ENCODE data around the gene OR6F1.

OR6F1 gene

DNA sequence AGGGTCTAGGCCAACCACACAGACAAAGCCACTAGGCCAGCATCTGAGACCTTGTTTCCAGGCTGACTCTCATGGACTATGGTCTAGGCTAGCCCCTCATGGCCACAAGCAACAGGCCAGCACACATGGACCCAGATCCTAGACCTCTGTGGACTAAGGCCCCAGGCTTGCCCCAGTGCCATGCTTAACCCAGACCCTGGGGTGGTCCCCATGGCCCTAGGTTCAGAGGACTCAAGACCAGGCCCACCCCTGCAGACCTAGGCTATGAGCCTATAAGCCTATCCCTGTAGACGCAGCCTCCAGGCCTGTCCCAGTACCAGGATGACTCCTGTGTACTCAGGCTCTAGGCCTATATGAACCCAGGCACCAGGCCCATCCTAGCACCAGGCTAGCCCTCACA is 33.4 kb upstream of the OR6F1 start:
- H3K4me3 ChIP-seq (ENCODE audit: low read depth, low read length), result no peak overlapping the region
- no peaks in the 10 kb centered on the region for H3K36me3 ChIP-seq (ENCODE audit: control insufficient read depth in 2 of 2, insufficient read depth in 1 of 2, low read length in 2 of 2)
- no peaks in the 10 kb centered on the region for H3K9me3 ChIP-seq (ENCODE audit: control insufficient read depth, insufficient read depth, low read depth, low read length)
- POLR2A ChIA-PET, result no interaction called here
- no peaks in the 10 kb centered on the region for H3K4me1 ChIP-seq (ENCODE audit: control insufficient read depth, insufficient read depth, low read length)
- CTCF ChIA-PET, result no interaction called here
- no peak overlapping the region for H3K27ac ChIP-seq (ENCODE audit: extremely low read depth, low read depth, low read length)
- TF ChIP-seq, protein P1, sequence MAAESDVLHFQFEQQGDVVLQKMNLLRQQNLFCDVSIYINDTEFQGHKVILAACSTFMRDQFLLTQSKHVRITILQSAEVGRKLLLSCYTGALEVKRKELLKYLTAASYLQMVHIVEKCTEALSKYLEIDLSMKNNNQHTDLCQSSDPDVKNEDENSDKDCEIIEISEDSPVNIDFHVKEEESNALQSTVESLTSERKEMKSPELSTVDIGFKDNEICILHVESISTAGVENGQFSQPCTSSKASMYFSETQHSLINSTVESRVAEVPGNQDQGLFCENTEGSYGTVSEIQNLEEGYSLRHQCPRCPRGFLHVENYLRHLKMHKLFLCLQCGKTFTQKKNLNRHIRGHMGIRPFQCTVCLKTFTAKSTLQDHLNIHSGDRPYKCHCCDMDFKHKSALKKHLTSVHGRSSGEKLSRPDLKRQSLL (tag by site-specific recombination; IDR thresholded peaks at IDR 0.05), result no peak
- TF ChIP-seq ZNF707 (tag by site-specific recombination; IDR thresholded peaks at IDR 0.05) (no peak), GLI2 (tag by site-specific recombination; IDR thresholded peaks at IDR 0.05; ENCODE audit: borderline replicate concordance, low read depth) (no peak), ZNF664 (tag by site-specific recombination; IDR thresholded peaks at IDR 0.05) (no peak), SALL2 (tag by site-specific recombination; IDR thresholded peaks at IDR 0.05; ENCODE audit: borderline replicate concordance) (no peak), ZNF114 (tag by site-specific recombination; IDR thresholded peaks at IDR 0.05) (no peak), ZNF416 (tag by site-specific recombination; IDR thresholded peaks at IDR 0.05) (no peak)
- TF ChIP-seq, protein P2, sequence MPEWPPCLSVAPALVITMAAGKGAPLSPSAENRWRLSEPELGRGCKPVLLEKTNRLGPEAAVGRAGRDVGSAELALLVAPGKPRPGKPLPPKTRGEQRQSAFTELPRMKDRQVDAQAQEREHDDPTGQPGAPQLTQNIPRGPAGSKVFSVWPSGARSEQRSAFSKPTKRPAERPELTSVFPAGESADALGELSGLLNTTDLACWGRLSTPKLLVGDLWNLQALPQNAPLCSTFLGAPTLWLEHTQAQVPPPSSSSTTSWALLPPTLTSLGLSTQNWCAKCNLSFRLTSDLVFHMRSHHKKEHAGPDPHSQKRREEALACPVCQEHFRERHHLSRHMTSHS (tag by site-specific recombination; IDR thresholded peaks at IDR 0.05), result no peak

DNA sequence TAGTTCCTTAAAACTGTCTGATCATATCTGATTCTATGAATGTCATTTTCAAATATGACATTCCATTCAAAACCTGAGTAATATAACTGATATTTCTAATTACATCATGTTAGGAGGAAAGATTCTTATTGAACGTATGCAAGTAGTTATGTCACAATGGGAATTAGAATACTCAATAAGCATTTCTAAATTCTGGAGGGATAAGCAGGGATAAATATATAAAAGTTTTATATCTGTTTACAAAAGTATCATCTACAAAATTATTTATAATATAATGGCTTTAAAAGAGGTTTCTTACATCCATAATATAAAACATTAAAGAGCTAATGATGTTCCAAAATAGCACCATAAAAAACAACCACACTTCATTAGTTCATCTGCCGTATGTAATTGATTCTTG is 31.6 kb upstream of the OR6F1 start, which contains the start of gene OR14A2:
TSS of gene OR14A2 (minus strand) at position 101 of the 400 bp plus-strand sequence.
- POLR2A ChIA-PET, result no interaction called here
- Histone ChIP-seq H3K4me3 (ENCODE audit: low read depth, low read length) (no peak within 1 kb of the TSS), H3K9me3 (ENCODE audit: control insufficient read depth, insufficient read depth, low read depth, low read length) (no peaks in the 10 kb centered on the region)
- no peak for TF ChIP-seq ZNF558 (tag by site-specific recombination; IDR thresholded peaks at IDR 0.05)
- TF ChIP-seq IKZF3 (tag by site-specific recombination; IDR thresholded peaks at IDR 0.05), result no peak
- TF ChIP-seq, protein P3, sequence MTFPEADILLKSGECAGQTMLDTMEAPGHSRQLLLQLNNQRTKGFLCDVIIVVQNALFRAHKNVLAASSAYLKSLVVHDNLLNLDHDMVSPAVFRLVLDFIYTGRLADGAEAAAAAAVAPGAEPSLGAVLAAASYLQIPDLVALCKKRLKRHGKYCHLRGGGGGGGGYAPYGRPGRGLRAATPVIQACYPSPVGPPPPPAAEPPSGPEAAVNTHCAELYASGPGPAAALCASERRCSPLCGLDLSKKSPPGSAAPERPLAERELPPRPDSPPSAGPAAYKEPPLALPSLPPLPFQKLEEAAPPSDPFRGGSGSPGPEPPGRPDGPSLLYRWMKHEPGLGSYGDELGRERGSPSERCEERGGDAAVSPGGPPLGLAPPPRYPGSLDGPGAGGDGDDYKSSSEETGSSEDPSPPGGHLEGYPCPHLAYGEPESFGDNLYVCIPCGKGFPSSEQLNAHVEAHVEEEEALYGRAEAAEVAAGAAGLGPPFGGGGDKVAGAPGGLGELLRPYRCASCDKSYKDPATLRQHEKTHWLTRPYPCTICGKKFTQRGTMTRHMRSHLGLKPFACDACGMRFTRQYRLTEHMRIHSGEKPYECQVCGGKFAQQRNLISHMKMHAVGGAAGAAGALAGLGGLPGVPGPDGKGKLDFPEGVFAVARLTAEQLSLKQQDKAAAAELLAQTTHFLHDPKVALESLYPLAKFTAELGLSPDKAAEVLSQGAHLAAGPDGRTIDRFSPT (tag by site-specific recombination; IDR thresholded peaks at IDR 0.05), result no peak
- TF ChIP-seq ZNF292 (tag by site-specific recombination; IDR thresholded peaks at IDR 0.05; ENCODE audit: borderline replicate concordance, low read depth), result no peak
- TF ChIP-seq ZNF311 (tag by site-specific recombination; IDR thresholded peaks at IDR 0.05; ENCODE audit: borderline replicate concordance), result no peak
- TF ChIP-seq ZNF654 (tag by site-specific recombination; IDR thresholded peaks at IDR 0.05; ENCODE audit: low read depth), result no peak
- TF ChIP-seq, protein P4, sequence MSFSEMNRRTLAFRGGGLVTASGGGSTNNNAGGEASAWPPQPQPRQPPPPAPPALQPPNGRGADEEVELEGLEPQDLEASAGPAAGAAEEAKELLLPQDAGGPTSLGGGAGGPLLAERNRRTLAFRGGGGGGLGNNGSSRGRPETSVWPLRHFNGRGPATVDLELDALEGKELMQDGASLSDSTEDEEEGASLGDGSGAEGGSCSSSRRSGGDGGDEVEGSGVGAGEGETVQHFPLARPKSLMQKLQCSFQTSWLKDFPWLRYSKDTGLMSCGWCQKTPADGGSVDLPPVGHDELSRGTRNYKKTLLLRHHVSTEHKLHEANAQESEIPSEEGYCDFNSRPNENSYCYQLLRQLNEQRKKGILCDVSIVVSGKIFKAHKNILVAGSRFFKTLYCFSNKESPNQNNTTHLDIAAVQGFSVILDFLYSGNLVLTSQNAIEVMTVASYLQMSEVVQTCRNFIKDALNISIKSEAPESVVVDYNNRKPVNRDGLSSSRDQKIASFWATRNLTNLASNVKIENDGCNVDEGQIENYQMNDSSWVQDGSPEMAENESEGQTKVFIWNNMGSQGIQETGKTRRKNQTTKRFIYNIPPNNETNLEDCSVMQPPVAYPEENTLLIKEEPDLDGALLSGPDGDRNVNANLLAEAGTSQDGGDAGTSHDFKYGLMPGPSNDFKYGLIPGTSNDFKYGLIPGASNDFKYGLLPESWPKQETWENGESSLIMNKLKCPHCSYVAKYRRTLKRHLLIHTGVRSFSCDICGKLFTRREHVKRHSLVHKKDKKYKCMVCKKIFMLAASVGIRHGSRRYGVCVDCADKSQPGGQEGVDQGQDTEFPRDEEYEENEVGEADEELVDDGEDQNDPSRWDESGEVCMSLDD (tag by site-specific recombination; IDR thresholded peaks at IDR 0.05), result no peak
- TF ChIP-seq SCRT1 (tag by site-specific recombination; IDR thresholded peaks at IDR 0.05; ENCODE audit: borderline replicate concordance), result no peak
- no peak for TF ChIP-seq ZNF354C (tag by site-specific recombination; IDR thresholded peaks at IDR 0.05; ENCODE audit: borderline replicate concordance, low read depth)
- TF ChIP-seq ZNF121 (tag by site-specific recombination; IDR thresholded peaks at IDR 0.05), result no peak
- no peak for TF ChIP-seq ZNF112 (tag by site-specific recombination; IDR thresholded peaks at IDR 0.05)
- TF ChIP-seq, protein P5, sequence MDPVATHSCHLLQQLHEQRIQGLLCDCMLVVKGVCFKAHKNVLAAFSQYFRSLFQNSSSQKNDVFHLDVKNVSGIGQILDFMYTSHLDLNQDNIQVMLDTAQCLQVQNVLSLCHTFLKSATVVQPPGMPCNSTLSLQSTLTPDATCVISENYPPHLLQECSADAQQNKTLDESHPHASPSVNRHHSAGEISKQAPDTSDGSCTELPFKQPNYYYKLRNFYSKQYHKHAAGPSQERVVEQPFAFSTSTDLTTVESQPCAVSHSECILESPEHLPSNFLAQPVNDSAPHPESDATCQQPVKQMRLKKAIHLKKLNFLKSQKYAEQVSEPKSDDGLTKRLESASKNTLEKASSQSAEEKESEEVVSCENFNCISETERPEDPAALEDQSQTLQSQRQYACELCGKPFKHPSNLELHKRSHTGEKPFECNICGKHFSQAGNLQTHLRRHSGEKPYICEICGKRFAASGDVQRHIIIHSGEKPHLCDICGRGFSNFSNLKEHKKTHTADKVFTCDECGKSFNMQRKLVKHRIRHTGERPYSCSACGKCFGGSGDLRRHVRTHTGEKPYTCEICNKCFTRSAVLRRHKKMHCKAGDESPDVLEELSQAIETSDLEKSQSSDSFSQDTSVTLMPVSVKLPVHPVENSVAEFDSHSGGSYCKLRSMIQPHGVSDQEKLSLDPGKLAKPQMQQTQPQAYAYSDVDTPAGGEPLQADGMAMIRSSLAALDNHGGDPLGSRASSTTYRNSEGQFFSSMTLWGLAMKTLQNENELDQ (tag by site-specific recombination; IDR thresholded peaks at IDR 0.05; ENCODE audit: low read depth), result no peak
- TF ChIP-seq ZNF664 (tag by site-specific recombination; IDR thresholded peaks at IDR 0.05), result no peak
- TF ChIP-seq, protein P6, sequence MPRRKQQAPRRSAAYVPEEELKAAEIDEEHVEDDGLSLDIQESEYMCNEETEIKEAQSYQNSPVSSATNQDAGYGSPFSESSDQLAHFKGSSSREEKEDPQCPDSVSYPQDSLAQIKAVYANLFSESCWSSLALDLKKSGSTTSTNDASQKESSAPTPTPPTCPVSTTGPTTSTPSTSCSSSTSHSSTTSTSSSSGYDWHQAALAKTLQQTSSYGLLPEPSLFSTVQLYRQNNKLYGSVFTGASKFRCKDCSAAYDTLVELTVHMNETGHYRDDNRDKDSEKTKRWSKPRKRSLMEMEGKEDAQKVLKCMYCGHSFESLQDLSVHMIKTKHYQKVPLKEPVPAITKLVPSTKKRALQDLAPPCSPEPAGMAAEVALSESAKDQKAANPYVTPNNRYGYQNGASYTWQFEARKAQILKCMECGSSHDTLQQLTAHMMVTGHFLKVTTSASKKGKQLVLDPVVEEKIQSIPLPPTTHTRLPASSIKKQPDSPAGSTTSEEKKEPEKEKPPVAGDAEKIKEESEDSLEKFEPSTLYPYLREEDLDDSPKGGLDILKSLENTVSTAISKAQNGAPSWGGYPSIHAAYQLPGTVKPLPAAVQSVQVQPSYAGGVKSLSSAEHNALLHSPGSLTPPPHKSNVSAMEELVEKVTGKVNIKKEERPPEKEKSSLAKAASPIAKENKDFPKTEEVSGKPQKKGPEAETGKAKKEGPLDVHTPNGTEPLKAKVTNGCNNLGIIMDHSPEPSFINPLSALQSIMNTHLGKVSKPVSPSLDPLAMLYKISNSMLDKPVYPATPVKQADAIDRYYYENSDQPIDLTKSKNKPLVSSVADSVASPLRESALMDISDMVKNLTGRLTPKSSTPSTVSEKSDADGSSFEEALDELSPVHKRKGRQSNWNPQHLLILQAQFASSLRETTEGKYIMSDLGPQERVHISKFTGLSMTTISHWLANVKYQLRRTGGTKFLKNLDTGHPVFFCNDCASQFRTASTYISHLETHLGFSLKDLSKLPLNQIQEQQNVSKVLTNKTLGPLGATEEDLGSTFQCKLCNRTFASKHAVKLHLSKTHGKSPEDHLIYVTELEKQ (tag by site-specific recombination; IDR thresholded peaks at IDR 0.05; ENCODE audit: borderline replicate concordance), result no peak
- TF ChIP-seq ZNF426 (tag by site-specific recombination; IDR thresholded peaks at IDR 0.05), result no peak

More for the DNA sequence above, 31.6 kb upstream of the OR6F1 start, which contains the start of gene OR14A2:
- H3K27ac ChIP-seq (ENCODE audit: extremely low read depth, low read depth, low read length), result no peak within 1 kb of the TSS
- CTCF ChIA-PET, result no interaction called here
- H3K36me3 ChIP-seq (ENCODE audit: control insufficient read depth in 2 of 2, insufficient read depth in 1 of 2, low read length in 2 of 2), result no peaks in the 10 kb centered on the region
- H3K4me1 ChIP-seq (ENCODE audit: control insufficient read depth, insufficient read depth, low read length), result no peaks in the 10 kb centered on the region
